Measurements from ENCODE around the gene TMEM245. TPM values are rescaled to one million over a fixed set of nuclear protein-coding genes. Genes with fewer than 3 reads are reported as not detected.

Gene TMEM245
- total RNA-seq, 1 experiment from 2014 or later = 23.7 TPM

GRCh38 chr9:109043578-109043977 is 76.2 kb downstream of the TMEM245 start:
- no peak for TF ChIP-seq EZH2phosphoT487 (IDR thresholded peaks at IDR 0.05; ENCODE audit: borderline replicate concordance, low read length)
- no peak for TF ChIP-seq EZH2 (IDR thresholded peaks at IDR 0.05; ENCODE audit: low read length, unreplicated experiment)
- TF ChIP-seq CTCF (conservative IDR thresholded peaks at IDR 0.05; ENCODE audit: low read depth, low read length) = no peak

GRCh38 chr9:109040571-109040970 is 79.2 kb downstream of the TMEM245 start:
- intact Hi-C loops (cut with micrococcal nuclease) = no loop called here
- Histone ChIP-seq H3F3A (ENCODE audit: low read length, unreplicated experiment) (peaks cover 6% of the 10 kb centered on the region), H3K4me2 (ENCODE audit: low read length) (no peak overlapping the region), H3K79me2 (ENCODE audit: low read length) (peaks cover 7% of the 10 kb centered on the region; the same call in 1 of the 2 replicates), H3K9me2 (replicated peaks; ENCODE audit: low read length) (no peaks in the 10 kb centered on the region), H3K27ac (ENCODE audit: low read length) (no peak overlapping the region), H3K4me1 (ENCODE audit: insufficient read depth, low read length) (peaks cover 48% of the 10 kb centered on the region), H3K27me3 (ENCODE audit: low read length) (no peaks in the 10 kb centered on the region), H3K36me3 (ENCODE audit: low read depth, low read length) (peaks cover 14% of the 10 kb centered on the region; the same call in 1 of the 2 replicates), H4K20me1 (ENCODE audit: low read length) (0 out of 2 replicates have a peak, but pooled peaks cover 3% of the 10 kb centered on the region), H3K9me3 (ENCODE audit: low read length) (no peaks in the 10 kb centered on the region), H3K9ac (ENCODE audit: low read length) (no peak overlapping the region), H2AFZ (ENCODE audit: low read length) (no peak overlapping the region), H3K4me3 (ENCODE audit: low read length) (no peak overlapping the region)
- TF ChIP-seq EZH2 (IDR thresholded peaks at IDR 0.05; ENCODE audit: low read length, unreplicated experiment) (no peak), EZH2phosphoT487 (IDR thresholded peaks at IDR 0.05; ENCODE audit: borderline replicate concordance, low read length) (no peak), CTCF (conservative IDR thresholded peaks at IDR 0.05; ENCODE audit: low read depth, low read length) (no peak)
- BruUV-seq (replicated peaks) = no TSS peak
- POLR2A ChIA-PET (ENCODE audit: unreplicated experiment) = no interaction called here
- CTCF ChIA-PET = interaction anchor here (0.6 kb wide), 1 partner anchor 89 kb away, joined by 5 read pairs; no protein-coding TSS in a partner anchor
- no peak for ATAC-seq
- no peak for DNase-seq

More at GRCh38 chr9:109043578-109043977, 76.2 kb downstream of the TMEM245 start:
- no peak overlapping the region for H3K9ac ChIP-seq (ENCODE audit: low read length)
- no peaks in the 10 kb centered on the region for H3K9me3 ChIP-seq (ENCODE audit: low read length)
- H2AFZ ChIP-seq (ENCODE audit: low read length) = no peak overlapping the region
- H3K27me3 ChIP-seq (ENCODE audit: low read length) = no peaks in the 10 kb centered on the region
- H3K4me1 ChIP-seq (ENCODE audit: insufficient read depth, low read length) = peaks cover 18% of the 10 kb centered on the region
- CTCF ChIA-PET = no interaction called here
- H3K9me2 ChIP-seq (replicated peaks; ENCODE audit: low read length) = no peaks in the 10 kb centered on the region
- H3K27ac ChIP-seq (ENCODE audit: low read length) = no peak overlapping the region
- peaks cover 28% of the 10 kb centered on the region; the same call in 1 of the 2 replicates for H3K36me3 ChIP-seq (ENCODE audit: low read depth, low read length)
- H4K20me1 ChIP-seq (ENCODE audit: low read length) = 0 out of 2 replicates have a peak, but pooled peaks cover 3% of the 10 kb centered on the region
- ATAC-seq (no peak), DNase-seq (no peak)
- H3K4me2 ChIP-seq (ENCODE audit: low read length) = no peak overlapping the region
- POLR2A ChIA-PET (ENCODE audit: unreplicated experiment) = interaction anchor here (0.5 kb wide), 1 partner anchor 18 kb away, joined by 3 read pairs; no protein-coding TSS in a partner anchor
- H3F3A ChIP-seq (ENCODE audit: low read length, unreplicated experiment) = no peaks in the 10 kb centered on the region
- H3K79me2 ChIP-seq (ENCODE audit: low read length) = no peaks in the 10 kb centered on the region
- BruUV-seq (replicated peaks) = no TSS peak
- H3K4me3 ChIP-seq (ENCODE audit: low read length) = no peak overlapping the region
- intact Hi-C loops (cut with micrococcal nuclease) = no loop called here

GRCh38 chr9:109039539-109039938 is 80.2 kb downstream of the TMEM245 start:
- no peak overlapping the region for H3K27ac ChIP-seq (ENCODE audit: low read length)
- TF ChIP-seq EZH2 (IDR thresholded peaks at IDR 0.05; ENCODE audit: low read length, unreplicated experiment) (no peak), CTCF (conservative IDR thresholded peaks at IDR 0.05; ENCODE audit: low read depth, low read length) (no peak), EZH2phosphoT487 (IDR thresholded peaks at IDR 0.05; ENCODE audit: borderline replicate concordance, low read length) (no peak)

More at GRCh38 chr9:109039539-109039938, 80.2 kb downstream of the TMEM245 start:
- H3K4me1 ChIP-seq (ENCODE audit: insufficient read depth, low read length) = peaks cover 57% of the 10 kb centered on the region
- peaks cover 7% of the 10 kb centered on the region; the same call in 1 of the 2 replicates for H3K79me2 ChIP-seq (ENCODE audit: low read length)
- no peaks in the 10 kb centered on the region for H3K9me2 ChIP-seq (replicated peaks; ENCODE audit: low read length)
- no peaks in the 10 kb centered on the region for H3K27me3 ChIP-seq (ENCODE audit: low read length)
- BruUV-seq (replicated peaks) = no TSS peak
- H3K9ac ChIP-seq (ENCODE audit: low read length) = no peak overlapping the region
- H3K4me3 ChIP-seq (ENCODE audit: low read length) = no peak overlapping the region
- H4K20me1 ChIP-seq (ENCODE audit: low read length) = 0 out of 2 replicates have a peak, but pooled peaks cover 3% of the 10 kb centered on the region
- no peak overlapping the region for H3K4me2 ChIP-seq (ENCODE audit: low read length)
- DNase-seq (no peak), ATAC-seq (no peak)
- CTCF ChIA-PET = no interaction called here
- no peaks in the 10 kb centered on the region for H3K9me3 ChIP-seq (ENCODE audit: low read length)
- H3K36me3 ChIP-seq (ENCODE audit: low read depth, low read length) = peaks cover 11% of the 10 kb centered on the region; the same call in 1 of the 2 replicates
- no peak overlapping the region for H2AFZ ChIP-seq (ENCODE audit: low read length)
- POLR2A ChIA-PET (ENCODE audit: unreplicated experiment) = no interaction called here
- peaks cover 11% of the 10 kb centered on the region for H3F3A ChIP-seq (ENCODE audit: low read length, unreplicated experiment)
- intact Hi-C loops (cut with micrococcal nuclease) = loop anchor here (10.0 kb wide), 1 partner anchor 85 kb away; no protein-coding TSS in a partner anchor

Measured in PC-3 (cell line).